Cerebellar cortex (tissue), 1 donor: ENCODE results near the gene NLRP9.
A peak's percentile ranks its signal among the peaks of the same experiment; 100 is the strongest.

Experiments
- DNase-seq: peaks from one replicate; pipeline ENCODE4 v3.0.0-alpha.2; 2015; ENCODE audit warnings: low spot score

The NLRP9 gene

GRCh38 chr19:55703790-55704215 lies 34.4 kb downstream of the NLRP9 start:
- peak; percentile 30 for DNase-seq

DNA sequence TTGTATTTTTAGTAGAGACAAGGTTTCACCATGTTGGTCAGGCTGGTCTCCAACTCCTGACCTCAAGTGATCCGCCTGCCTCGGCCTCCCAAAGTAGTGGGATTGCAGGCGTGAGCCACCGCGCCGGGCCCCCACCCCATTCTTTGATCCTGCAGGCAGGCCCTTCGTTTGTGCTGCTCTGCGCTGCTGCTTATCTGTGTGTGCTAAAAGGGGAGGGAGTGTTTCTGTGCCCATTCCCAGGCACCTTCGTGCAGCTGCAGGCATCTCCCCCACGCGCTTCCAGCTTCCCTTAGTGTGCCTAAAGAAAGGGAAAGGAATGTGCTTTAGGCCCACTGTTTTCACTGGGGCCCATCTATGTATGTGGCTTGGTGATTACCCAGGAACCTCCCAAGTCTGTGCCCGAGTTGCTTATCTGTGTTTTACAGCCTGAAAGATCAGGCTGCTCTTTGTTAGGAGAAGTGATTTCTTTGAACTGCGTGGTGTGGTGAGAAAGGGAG lies 36.0 kb downstream of the NLRP9 start:
- DNase-seq: no peak

GRCh38 chr19:55700813-55701212 lies 37.4 kb downstream of the NLRP9 start:
- no peak for DNase-seq

- no peak for DNase-seq
These were observed 39.0 kb downstream of the NLRP9 start for GRCh38 chr19:55699221-55699620.

GRCh38 chr19:55698256-55698655 lies 39.9 kb downstream of the NLRP9 start:
- no peak for DNase-seq

DNA sequence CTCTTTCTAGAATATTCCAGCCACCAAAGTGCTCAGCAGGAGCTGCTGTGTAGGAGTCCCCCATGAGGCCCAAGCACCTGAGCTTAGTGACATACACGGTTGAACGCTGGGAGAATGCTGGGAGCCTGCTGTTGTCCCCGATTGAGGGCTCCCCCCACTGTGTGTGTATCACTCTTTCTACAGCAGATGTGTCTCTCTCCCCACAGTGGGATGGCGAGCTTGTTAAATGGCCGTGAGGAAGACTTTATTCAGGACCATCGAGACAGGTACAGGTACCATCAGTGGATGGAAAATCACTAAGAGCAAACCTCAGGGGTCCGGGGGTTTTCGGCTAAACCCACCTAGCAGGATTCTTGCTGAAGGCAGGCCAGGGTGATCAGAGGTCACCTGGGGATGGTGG lies 40.5 kb downstream of the NLRP9 start:
- no peak for DNase-seq

DNA sequence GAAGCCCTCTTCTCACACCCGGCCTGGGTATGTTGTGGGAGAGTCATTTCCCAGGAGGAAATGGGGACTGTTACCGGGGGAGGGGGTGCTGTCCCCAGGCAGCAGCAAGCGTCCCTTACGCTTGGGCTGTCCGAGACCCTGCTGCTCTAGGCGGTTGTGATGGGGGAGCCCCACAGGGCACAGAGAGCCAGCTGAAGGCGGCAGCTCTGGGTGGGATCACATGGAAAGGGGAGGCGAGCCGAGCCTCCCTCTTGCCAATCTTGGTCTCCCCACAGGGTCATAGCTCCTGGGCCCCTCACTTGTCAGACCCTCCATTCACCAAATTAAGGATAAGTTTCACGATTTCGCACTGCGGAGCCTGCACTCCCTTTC lies 41.1 kb downstream of the NLRP9 start:
- no peak for DNase-seq

- no peak for DNase-seq
These were observed 41.7 kb downstream of the NLRP9 start for GRCh38 chr19:55696301-55697068.

- DNase-seq: no peak
These were observed 42.5 kb downstream of the NLRP9 start for GRCh38 chr19:55695511-55696290.

DNA sequence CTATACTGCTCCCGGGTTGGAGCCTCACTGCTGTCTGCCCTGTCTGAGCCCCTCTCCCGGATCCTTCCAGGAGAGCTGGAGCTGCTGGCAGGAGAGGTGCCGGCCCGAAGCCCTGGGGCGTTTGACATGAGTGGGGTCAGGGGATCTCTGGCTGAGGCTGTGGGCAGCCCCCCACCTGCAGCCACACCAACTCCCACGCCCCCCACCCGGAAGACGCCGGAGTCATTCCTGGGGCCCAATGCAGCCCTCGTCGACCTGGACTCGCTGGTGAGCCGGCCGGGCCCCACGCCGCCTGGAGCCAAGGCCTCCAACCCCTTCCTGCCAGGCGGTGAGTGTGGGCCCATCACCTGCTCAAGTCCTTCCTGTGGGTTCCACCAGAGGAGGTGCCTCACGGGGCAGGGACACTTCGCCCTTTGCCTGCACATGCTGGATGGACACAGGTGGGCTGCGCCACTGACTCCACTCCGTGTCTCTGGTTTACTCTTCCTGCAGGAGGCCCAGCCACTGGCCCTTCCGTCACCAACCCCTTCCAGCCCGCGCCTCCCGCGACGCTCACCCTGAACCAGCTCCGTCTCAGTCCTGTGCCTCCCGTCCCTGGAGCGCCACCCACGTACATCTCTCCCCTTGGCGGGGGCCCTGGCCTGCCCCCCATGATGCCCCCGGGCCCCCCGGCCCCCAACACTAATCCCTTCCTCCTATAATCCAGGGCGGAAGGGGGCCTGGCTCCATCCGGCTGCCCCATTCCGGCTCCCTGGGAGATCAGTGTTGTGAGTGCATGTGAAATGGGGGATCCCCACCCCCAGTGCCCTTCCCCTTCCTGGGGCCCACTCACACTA lies 43.3 kb downstream of the NLRP9 start:
- no peak for DNase-seq

GRCh38 chr19:55694241-55694655 lies 44.0 kb downstream of the NLRP9 start:
- DNase-seq: no peak

DNA sequence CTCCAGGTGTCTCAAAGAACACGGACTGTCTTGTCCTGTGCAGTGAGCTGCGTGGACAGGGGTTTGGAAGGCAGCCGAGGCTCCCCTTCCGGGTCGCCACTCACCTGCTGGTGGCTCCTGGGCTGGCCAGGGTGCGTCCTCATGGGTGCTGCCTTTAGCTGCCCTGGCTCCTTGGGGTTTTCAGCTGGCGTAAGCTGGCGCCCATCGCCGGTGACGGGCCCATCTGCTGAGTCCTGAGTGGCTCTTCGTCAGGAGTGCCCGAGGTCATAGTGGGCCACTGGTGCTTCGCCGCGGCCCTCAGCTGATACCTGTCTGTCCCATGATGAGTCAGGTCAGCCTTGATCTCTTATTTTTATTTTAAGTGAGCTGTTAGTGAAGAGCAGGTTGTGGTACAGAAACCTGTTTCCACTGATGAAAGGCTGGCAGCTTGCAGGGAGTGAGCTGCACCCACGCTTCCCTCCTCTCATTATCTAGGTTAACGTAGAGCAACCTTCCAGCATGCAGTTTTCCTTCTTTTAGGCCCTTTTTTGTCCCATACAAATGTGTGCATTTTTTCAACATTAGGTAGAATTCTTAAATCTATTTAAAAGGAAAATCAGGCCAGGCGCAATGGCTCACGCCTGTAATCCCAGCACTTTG lies 44.7 kb downstream of the NLRP9 start:
- no peak for DNase-seq

DNA sequence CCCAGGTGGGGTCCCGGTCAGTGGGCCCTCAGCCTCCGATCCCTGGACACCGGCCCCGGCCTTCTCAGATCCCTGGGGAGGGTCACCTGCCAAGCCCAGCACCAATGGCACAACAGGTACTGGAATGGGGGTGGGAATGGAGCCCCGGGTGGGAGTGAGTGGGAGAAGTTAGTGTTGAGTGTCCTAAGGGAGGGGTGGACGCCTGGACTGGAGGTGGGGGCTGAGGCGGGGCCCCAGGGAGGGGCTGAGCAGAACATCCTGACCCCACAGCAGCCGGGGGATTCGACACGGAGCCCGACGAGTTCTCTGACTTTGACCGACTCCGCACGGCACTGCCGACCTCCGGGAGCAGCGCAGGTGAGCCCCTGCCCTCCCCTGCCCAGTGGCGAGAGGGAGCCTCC lies 45.5 kb downstream of the NLRP9 start:
- DNase-seq: no peak

- DNase-seq: no peak
These were observed 46.4 kb downstream of the NLRP9 start for GRCh38 chr19:55691561-55692481.

- no peak for DNase-seq
These were observed 47.2 kb downstream of the NLRP9 start for GRCh38 chr19:55690769-55691545.

DNA sequence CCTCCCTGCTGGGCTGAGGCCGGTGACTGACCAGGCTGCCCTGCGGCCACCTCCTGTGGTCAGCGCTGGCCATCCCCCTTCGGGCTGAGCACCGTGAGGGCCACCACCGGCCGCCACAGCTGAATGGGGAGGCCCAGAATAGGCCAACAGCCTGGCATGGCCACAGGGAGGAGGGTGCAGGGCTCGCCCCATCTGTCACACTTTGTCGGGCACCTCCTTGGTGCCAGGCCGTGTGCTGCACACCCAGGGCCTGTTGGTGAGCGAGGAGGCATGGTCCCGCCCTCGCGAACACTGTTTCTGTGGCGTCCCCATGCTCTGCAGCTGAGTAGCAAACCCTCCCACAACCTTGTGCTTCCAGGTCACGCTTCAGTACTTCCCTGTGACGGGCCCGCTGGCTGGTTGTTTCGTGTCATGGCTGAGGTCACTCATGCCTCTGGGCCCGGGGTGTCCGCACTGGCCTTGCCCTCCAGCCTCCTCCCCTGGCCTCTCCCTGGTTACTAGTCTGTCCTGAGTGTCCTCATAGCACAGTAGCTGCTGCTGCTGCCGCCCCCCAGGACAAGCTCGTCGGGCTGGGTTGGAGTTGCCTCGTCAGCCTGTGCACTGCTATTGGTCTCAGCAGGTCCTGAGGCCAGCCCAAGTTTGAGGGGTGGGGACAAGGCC lies 48.0 kb downstream of the NLRP9 start:
- DNase-seq: no peak

DNA sequence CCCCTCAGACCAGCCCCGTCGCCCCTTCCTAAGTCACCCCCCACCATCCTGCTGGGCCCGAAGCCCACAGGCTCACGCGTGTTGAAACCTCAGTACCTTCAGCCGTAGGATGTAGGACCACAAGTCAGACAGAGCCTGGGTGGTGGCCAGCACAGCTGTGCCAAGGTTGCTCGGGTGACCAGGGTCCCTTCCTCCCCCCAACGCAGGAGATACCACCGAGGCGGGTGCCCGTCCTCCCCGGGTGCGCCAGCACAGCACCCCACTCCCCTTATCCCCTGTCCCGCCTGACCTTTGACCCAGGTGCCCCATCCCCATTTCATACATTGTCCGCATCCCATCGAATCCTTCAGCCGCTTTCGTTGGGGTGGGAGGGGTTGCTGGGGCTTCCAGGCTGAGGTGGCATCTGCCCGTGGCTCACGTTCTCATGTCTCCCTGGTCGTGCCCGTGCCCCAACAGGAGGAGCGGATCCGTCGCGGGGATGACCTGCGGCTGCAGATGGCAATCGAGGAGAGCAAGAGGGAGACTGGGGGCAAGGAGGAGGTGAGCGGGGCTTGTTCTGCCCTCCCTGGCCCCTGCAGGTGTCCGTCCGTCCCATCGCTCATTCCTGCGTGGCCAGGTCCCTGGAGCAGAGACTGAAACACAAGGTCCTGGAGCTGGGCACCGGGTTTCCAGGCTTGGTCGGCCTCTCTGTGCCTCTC lies 48.6 kb downstream of the NLRP9 start:
- no peak for DNase-seq

DNA sequence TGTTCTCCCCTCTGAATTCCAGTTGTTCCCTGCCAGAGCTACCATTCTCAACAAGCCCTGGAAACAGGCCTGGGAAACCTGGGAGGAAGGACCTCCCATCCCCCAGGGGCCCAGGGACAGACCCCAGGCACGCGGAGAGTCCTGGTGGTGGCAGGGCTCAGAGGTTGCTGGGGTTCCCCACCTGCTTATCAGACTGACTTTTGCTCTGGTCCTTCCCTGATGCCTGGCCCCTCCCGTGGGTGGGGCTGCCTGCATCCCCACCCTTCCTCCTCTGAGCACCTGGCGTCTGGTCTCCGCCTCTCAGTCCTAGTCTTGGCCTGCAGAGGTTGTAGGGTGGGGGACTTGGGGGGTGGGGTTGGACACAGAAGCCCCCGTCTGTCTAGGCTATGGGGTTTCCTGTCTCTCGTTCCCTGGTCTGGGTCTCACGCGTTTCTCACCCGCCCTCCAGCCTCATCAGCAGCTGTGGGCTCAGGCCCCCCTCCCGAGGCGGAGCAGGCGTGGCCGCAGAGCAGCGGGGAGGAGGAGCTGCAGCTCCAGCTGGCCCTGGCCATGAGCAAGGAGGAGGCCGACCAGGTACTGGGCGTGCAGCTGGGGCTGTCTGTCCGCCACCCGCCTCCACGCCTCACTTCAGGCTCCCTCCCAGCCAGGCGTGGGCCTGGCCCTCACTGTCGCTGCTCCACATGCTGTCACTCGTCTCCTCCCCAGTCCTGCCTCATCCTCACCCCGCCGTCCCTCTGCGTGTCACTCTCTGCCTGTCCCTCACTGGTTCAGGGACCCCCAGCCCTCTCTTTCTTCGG lies 49.6 kb downstream of the NLRP9 start:
- DNase-seq: no peak
